Endothelial cell of umbilical vein (primary cell): ENCODE measurements around the gene MPST. TPM values are rescaled to one million over a fixed set of nuclear protein-coding genes. Genes with fewer than 3 reads are reported as not detected.

Experiments
- BruUV-seq: library from RNA; stranded (reverse); fragments of 400-500 nt; replicated peaks from 2 replicates; lab custom pipeline; 2021; lab: Mats Ljungman, UMichigan
- CTCF ChIA-PET: fragments of 300-600, 350-600 bp; sonication (Branson Sonifier 250); formaldehyde crosslinking; loops from one replicate; lab custom pipeline; 2021; ENCODE audit warnings: antibody characterized with exemption, inconsistent platforms; lab: Charles Lee
- POLR2A ChIA-PET: fragments of 300-600, 350-600 bp; sonication (Branson Sonifier 250); formaldehyde crosslinking; loops from one replicate; lab custom pipeline; 2021; ENCODE audit warnings: antibody characterized with exemption, inconsistent platforms; lab: Charles Lee
- DNase-seq: peaks from one replicate; pipeline ENCODE4 v3.0.0-alpha.2; 2011; ENCODE audit warnings: low read depth, low spot score
- FAIRE-seq: peaks from 2 replicates; lab custom pipeline; 2011; peaks lifted over from hg19 to GRCh38; lab: Jason Lieb, UNC
- H2AFZ ChIP-seq: 2 replicates; pipeline ENCODE4 v1.6.0; 2012; ENCODE audit warnings: low read depth, low read length, control low read depth, inconsistent platforms
- H3K27ac ChIP-seq: 2 replicates; pipeline ENCODE4 v1.5.1; 2011; ENCODE audit warnings: low read depth, mild to moderate bottlenecking, control low read depth, low read length, moderate library complexity; ENCODE audit not compliant: insufficient read depth
- H3K27me3 ChIP-seq, 2 experiments: 2 replicates each; pipeline versions ENCODE4 v1.6.0 to v1.6.1; 2011; ENCODE audit warnings: low read length in 2 of 2, mixed read lengths in 1 of 2; ENCODE audit not compliant: control insufficient read depth in 2 of 2, insufficient read depth in 2 of 2
- H3K36me3 ChIP-seq, 2 experiments: 2 replicates in 1 of 2; 3 replicates in 1 of 2; pipeline ENCODE4 v1.5.1; 2011; ENCODE audit warnings: low read length in 2 of 2, mild to moderate bottlenecking in 1 of 2, moderate library complexity in 1 of 2; ENCODE audit not compliant: control insufficient read depth in 2 of 2, insufficient read depth in 2 of 2; ENCODE audit errors: extremely low read depth in 1 of 2
- H3K4me1 ChIP-seq: 3 replicates; pipeline ENCODE4 v1.5.1; 2011; ENCODE audit warnings: mild to moderate bottlenecking, low read length; ENCODE audit not compliant: control insufficient read depth, insufficient read depth; ENCODE audit errors: extremely low read depth
- H3K4me2 ChIP-seq: 2 replicates; pipeline ENCODE4 v1.6.1; 2011; ENCODE audit warnings: low read length, control low read depth, mixed read lengths; ENCODE audit not compliant: insufficient read depth
- H3K4me3 ChIP-seq, 3 experiments: fragments of 200-600 bp in 1 of 3; sonication (generic), shearing (Covaris generic) in 1 of 3; replicated peaks in 1 of 3; 2 replicates each; pipeline ENCODE4 v1.5.1; 2011 to 2016; ENCODE audit warnings: control low read depth in 3 of 3, low read length in 3 of 3, mild to moderate bottlenecking in 2 of 3, inconsistent platforms in 1 of 3, low read depth in 1 of 3, moderate library complexity in 1 of 3; ENCODE audit not compliant: insufficient read depth in 1 of 3
- H3K79me2 ChIP-seq: 2 replicates; pipeline ENCODE4 v1.6.0; 2012; ENCODE audit warnings: low read length, inconsistent platforms; ENCODE audit not compliant: control insufficient read depth, insufficient read depth
- H3K9ac ChIP-seq: replicated peaks from 2 replicates; pipeline ENCODE3; 2011; ENCODE audit warnings: low read length, control low read depth; ENCODE audit not compliant: insufficient read depth; ENCODE audit errors: extremely low read depth
- H3K9me1 ChIP-seq: replicated peaks from 3 replicates; pipeline ENCODE4 v1.6.0; 2011; ENCODE audit warnings: mild to moderate bottlenecking, low read length; ENCODE audit not compliant: control insufficient read depth, insufficient read depth; ENCODE audit errors: extremely low read depth
- H3K9me3 ChIP-seq: replicated peaks from 2 replicates; pipeline ENCODE4 v1.5.1; 2012; ENCODE audit warnings: low read length, inconsistent platforms; ENCODE audit not compliant: control insufficient read depth, insufficient read depth
- H4K20me1 ChIP-seq: replicated peaks from 2 replicates; pipeline ENCODE3; 2011; ENCODE audit warnings: mild to moderate bottlenecking, low read length; ENCODE audit not compliant: control insufficient read depth, insufficient read depth; ENCODE audit errors: extremely low read depth
- EZH2 ChIP-seq: IDR thresholded peaks from 2 replicates; pipeline ENCODE4 v1.6.1; 2012; ENCODE audit warnings: borderline replicate concordance, low read depth, mild to moderate bottlenecking, moderate library complexity, low read length, inconsistent platforms; ENCODE audit not compliant: severe bottlenecking
- FOS ChIP-seq: IDR thresholded peaks from 2 replicates; pipeline ENCODE4 v1.6.1; 2011; ENCODE audit warnings: mild to moderate bottlenecking, low read length, moderate library complexity, borderline replicate concordance; ENCODE audit not compliant: insufficient read depth
- GATA2 ChIP-seq: IDR thresholded peaks from 2 replicates; pipeline ENCODE4 v1.7.0; 2011; ENCODE audit warnings: low read depth, mild to moderate bottlenecking, moderate library complexity, mixed read lengths, low read length; ENCODE audit not compliant: insufficient read length, insufficient read depth
- JUN ChIP-seq: IDR thresholded peaks from 2 replicates; pipeline ENCODE4 v1.6.1; 2011; ENCODE audit warnings: borderline replicate concordance, low read depth; ENCODE audit not compliant: insufficient read length, insufficient read depth
- MYC ChIP-seq: IDR thresholded peaks from one replicate; pipeline ENCODE4 v1.6.1; 2011; ENCODE audit warnings: mild to moderate bottlenecking, low read depth, low read length
- POLR2A ChIP-seq: IDR thresholded peaks from 2 replicates; pipeline ENCODE4 v1.6.1; 2012; ENCODE audit warnings: low read depth, mild to moderate bottlenecking, control low read depth, low read length
- POLR2AphosphoS5 ChIP-seq: IDR thresholded peaks from 2 replicates; pipeline ENCODE4 v1.6.1; 2012; ENCODE audit warnings: low read depth, mild to moderate bottlenecking, control low read depth, low read length, moderate library complexity; ENCODE audit not compliant: insufficient read depth
- dilution Hi-C: fragments of 300-500 bp; cut with MboI; formaldehyde crosslinking; loops from one replicate; pipeline ENCODE4 v1.15.0; 2019; ENCODE audit warnings: low sequenced_read_pairs; ENCODE audit not compliant: extremely low pct_ligation_motif_present
- intact Hi-C: fragments of 100-400 bp; cut with micrococcal nuclease; formaldehyde crosslinking; loops from one replicate; pipeline ENCODE4 v1.10.0; 2022
- polyA plus RNA-seq, 4 experiments: library from polyadenylated mRNA; depleted of rRNA in 3 of 4; stranded (reverse) in 3 of 4; unstranded in 1 of 4; fragments of >200 nt; gene quantifications; 2 replicates each; pipeline versions ENCODE4 v1.2.1 to v1.2.3, GENCODE V29; 2011 to 2012; ENCODE audit warnings: missing spikeins in 1 of 4
- total RNA-seq: library from RNA; stranded (reverse); gene quantifications from 2 replicates; pipeline ENCODE4 v1.2.3, GENCODE V29; 2021
- TF ChIP-seq, protein P1 (sequence below), 2 donors: IDR thresholded peaks; 1 replicate in 1 of 2; 2 replicates in 1 of 2; pipeline ENCODE4 v1.5.1; 2011; ENCODE audit warnings: low read length in 2 of 2, mild to moderate bottlenecking in 2 of 2, moderate library complexity in 2 of 2, control low read depth in 1 of 2, inconsistent platforms in 1 of 2, low read depth in 1 of 2; ENCODE audit not compliant: insufficient read depth in 1 of 2; ENCODE audit errors: extremely low read depth in 1 of 2
- TF ChIP-seq, protein P2 (sequence below): IDR thresholded peaks from 2 replicates; pipeline ENCODE4 v1.6.1; 2011; ENCODE audit not compliant: insufficient read depth, insufficient read length

The MPST gene
- total and polyA plus RNA-seq, 2 donors (not counting 3 experiments of a cell fraction or from before 2014, with no cell fraction given) = 93.2 to 124 TPM

DNA sequence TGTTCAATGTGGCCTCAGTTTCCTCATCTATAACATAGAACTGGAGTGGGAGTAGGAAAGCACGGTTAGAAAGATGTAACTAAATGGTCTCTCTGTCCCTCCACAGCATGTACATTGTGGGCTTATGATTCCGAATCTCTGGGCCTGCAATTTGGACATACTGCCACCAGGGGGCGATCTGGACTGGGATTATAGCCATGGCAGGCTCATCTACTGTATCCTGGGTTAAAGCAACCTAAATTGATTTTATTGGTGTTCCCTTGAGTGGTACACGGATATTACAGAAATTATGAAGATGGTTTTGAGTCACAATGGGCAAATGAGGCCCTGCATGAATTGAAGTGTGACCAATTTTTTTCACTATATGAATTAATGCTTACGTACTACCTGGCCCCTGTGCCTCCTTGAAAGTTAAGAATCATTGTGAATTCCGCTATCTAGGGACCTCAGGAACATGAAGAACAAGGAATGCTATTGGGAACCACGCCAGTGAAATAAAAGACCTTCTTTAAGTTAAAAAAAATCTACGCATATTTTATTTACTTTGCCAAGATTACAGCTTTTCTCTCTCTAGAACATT is 33.2 kb upstream of the MPST start:
- DNase-seq (peak; percentile 13), FAIRE-seq (no peak)
- H3K9ac ChIP-seq = no peak overlapping the region
- peaks cover 9 to 12% of the 10 kb centered on the region in 2 experiments for H3K27me3 ChIP-seq
- no peak overlapping the region for H3K4me3 ChIP-seq
- peaks cover 2% of the 10 kb centered on the region for H3K9me3 ChIP-seq
- no peak overlapping the region for H3K27ac ChIP-seq
- no peak overlapping the region for H3K4me2 ChIP-seq
- intact Hi-C loops (loop anchor here (1.0 to 10.0 kb wide), 2 partner anchors 58 to 422 kb away; no protein-coding TSS in a partner anchor), dilution Hi-C loops (no loop called here)
- H4K20me1 ChIP-seq = no peaks in the 10 kb centered on the region
- H3K4me1 ChIP-seq = no peaks in the 10 kb centered on the region
- no TSS peak for BruUV-seq
- no peaks in the 10 kb centered on the region for H3K79me2 ChIP-seq
- TF ChIP-seq POLR2AphosphoS5 = no peak
- TF ChIP-seq, protein P1, sequence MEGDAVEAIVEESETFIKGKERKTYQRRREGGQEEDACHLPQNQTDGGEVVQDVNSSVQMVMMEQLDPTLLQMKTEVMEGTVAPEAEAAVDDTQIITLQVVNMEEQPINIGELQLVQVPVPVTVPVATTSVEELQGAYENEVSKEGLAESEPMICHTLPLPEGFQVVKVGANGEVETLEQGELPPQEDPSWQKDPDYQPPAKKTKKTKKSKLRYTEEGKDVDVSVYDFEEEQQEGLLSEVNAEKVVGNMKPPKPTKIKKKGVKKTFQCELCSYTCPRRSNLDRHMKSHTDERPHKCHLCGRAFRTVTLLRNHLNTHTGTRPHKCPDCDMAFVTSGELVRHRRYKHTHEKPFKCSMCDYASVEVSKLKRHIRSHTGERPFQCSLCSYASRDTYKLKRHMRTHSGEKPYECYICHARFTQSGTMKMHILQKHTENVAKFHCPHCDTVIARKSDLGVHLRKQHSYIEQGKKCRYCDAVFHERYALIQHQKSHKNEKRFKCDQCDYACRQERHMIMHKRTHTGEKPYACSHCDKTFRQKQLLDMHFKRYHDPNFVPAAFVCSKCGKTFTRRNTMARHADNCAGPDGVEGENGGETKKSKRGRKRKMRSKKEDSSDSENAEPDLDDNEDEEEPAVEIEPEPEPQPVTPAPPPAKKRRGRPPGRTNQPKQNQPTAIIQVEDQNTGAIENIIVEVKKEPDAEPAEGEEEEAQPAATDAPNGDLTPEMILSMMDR (IDR thresholded peaks at IDR 0.05; ENCODE audit: extremely low read depth in 1 of 2, insufficient read depth in 1 of 2, low read depth in 1 of 2, low read length in 2 of 2) = peak; percentile 63 to 86
- ChIA-PET POLR2A (no interaction called here), CTCF (interaction anchor here (0.9 to 1.1 kb wide), 2 partner anchors 57 to 212 kb away, joined by 3 to 4 read pairs; no protein-coding TSS in a partner anchor)
- no peaks in the 10 kb centered on the region for H3K36me3 ChIP-seq
- no peaks in the 10 kb centered on the region for H3K9me1 ChIP-seq
- H2AFZ ChIP-seq = no peak overlapping the region

DNA sequence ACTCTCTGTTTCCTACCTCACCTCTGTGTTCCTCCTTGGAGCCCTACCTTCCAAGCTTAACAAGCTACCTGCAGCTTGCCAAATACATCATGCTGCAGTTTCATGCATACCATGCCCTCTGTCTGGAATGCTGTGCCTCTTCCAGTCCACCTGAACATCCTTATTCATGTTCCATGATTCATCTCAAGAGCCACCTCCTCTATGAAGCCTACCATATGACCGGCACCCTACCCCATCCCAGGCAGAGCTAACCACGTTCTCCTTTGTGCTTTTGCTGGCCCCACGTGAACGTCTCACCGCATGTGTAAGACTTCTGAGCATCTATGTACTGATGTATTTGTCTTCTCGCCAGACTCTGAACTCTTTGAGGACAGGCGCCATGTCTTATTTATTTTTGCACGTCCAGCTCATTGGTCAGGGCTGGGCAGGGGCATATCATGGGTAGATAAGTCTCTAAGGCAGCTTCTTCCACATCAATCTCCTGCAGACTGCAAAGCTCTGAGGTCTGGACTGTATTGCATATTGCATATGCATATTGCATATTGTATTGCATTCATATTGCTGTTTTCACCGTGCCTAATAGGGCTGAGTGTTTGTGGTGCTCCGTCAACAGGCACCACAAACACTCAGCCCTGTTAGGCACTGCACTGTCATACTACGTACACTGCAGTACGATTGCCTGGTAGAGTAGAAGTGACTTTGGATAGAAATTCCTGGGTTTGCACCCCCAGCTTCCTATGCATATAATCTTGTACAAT is 31.3 kb upstream of the MPST start:
- Histone ChIP-seq H3K9me3 (peaks cover 2% of the 10 kb centered on the region), H3K79me2 (no peaks in the 10 kb centered on the region), H4K20me1 (no peaks in the 10 kb centered on the region), H3K9me1 (no peaks in the 10 kb centered on the region), H3K36me3 (no peaks in the 10 kb centered on the region), H3K27me3 (peaks cover 9% of the 10 kb centered on the region in 2 experiments), H3K4me1 (no peaks in the 10 kb centered on the region), H2AFZ (no peak overlapping the region), H3K9ac (no peak overlapping the region), H3K4me2 (no peak overlapping the region), H3K4me3 (no peak overlapping the region), H3K27ac (no peak overlapping the region)
- POLR2A ChIA-PET = no interaction called here
- intact Hi-C loops (loop anchor here (10.0 kb wide), 1 partner anchor 423 kb away; no protein-coding TSS in a partner anchor), dilution Hi-C loops (no loop called here)
- CTCF ChIA-PET = interaction anchor here (1.2 kb wide), 1 partner anchor 10 kb away, joined by 3 read pairs; no protein-coding TSS in a partner anchor
- no peak for TF ChIP-seq EZH2
- TF ChIP-seq POLR2AphosphoS5 = no peak
- TF ChIP-seq, protein P2, sequence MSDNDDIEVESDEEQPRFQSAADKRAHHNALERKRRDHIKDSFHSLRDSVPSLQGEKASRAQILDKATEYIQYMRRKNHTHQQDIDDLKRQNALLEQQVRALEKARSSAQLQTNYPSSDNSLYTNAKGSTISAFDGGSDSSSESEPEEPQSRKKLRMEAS = no peak
- TF ChIP-seq POLR2A = no peak
- no peak for TF ChIP-seq FOS
- no peak for TF ChIP-seq GATA2
- TF ChIP-seq, protein P1 (IDR thresholded peaks at IDR 0.05; ENCODE audit: extremely low read depth in 1 of 2, insufficient read depth in 1 of 2, low read depth in 1 of 2, low read length in 2 of 2) = no peak
- no peak for TF ChIP-seq MYC
- no peak for TF ChIP-seq JUN
- FAIRE-seq = no peak
- DNase-seq = no peak
- no TSS peak for BruUV-seq
